Measurements from ENCODE around the gene RPS28.
"Not testable (repeated sequence)": the region's sequence is repeated elsewhere in the genome, so short reads cannot be mapped to it uniquely, and the experiment has no call there.

Gene RPS28

GRCh38 chr19:8342684-8343482 is 21.6 kb downstream of the RPS28 start, which contains the start of gene KANK3:
TSS of gene KANK3 (minus strand) at chr19:8343262. CDS start at chr19:8337828, 5,434 bp downstream.
- DNase-seq (ENCODE audit: low read depth), result peak; percentile 83

- no peak for DNase-seq (ENCODE audit: low read depth)
Measured at GRCh38 chr19:8343483-8343844, 22.2 kb downstream of the RPS28 start.

- DNase-seq (ENCODE audit: low read depth), result not testable (repeated sequence)
Measured at GRCh38 chr19:8349629-8350372, 28.5 kb downstream of the RPS28 start.

- DNase-seq (ENCODE audit: low read depth), result no peak
Measured at GRCh38 chr19:8352134-8352827, 31.0 kb downstream of the RPS28 start.

- DNase-seq (ENCODE audit: low read depth), result not testable (repeated sequence)
Measured at GRCh38 chr19:8352845-8353244, 31.5 kb downstream of the RPS28 start.

- DNase-seq (ENCODE audit: low read depth), result peak; percentile 89
Measured at GRCh38 chr19:8355631-8356402, 34.5 kb downstream of the RPS28 start.

- DNase-seq (ENCODE audit: low read depth), result no peak
Measured at GRCh38 chr19:8357007-8357521, 35.8 kb downstream of the RPS28 start.

- no peak for DNase-seq (ENCODE audit: low read depth)
Measured at GRCh38 chr19:8358948-8359347, 37.7 kb downstream of the RPS28 start.

- no peak for DNase-seq (ENCODE audit: low read depth)
Measured at GRCh38 chr19:8360196-8360595, 38.9 kb downstream of the RPS28 start.

- peak; percentile 97 for DNase-seq (ENCODE audit: low read depth)
Measured at GRCh38 chr19:8361921-8362793, 40.9 kb downstream of the RPS28 start.

GRCh38 chr19:8363803-8364771 is 42.8 kb downstream of the RPS28 start, which contains the start of gene ANGPTL4:
TSS of gene ANGPTL4 (plus strand) at chr19:8364155. CDS start at chr19:8364322, 167 bp downstream.
- DNase-seq (ENCODE audit: low read depth), result no peak

GRCh38 chr19:8366121-8366581 is 44.9 kb downstream of the RPS28 start:
- DNase-seq (ENCODE audit: low read depth), result no peak

- no peak for DNase-seq (ENCODE audit: low read depth)
Measured at GRCh38 chr19:8366961-8367326, 45.6 kb downstream of the RPS28 start.

GRCh38 chr19:8367327-8368001 is 46.2 kb downstream of the RPS28 start:
- DNase-seq (ENCODE audit: low read depth), result peak; percentile 95

- DNase-seq (ENCODE audit: low read depth), result no peak
Measured at GRCh38 chr19:8370176-8371010, 49.1 kb downstream of the RPS28 start.

- DNase-seq (ENCODE audit: low read depth), result no peak
Measured at GRCh38 chr19:8371011-8371804, 49.9 kb downstream of the RPS28 start.

All from fibroblast of the conjunctiva (primary cell).